GM19351 (cell line): ENCODE results near the gene HAUS8.

Experiments used
- ATAC-seq: cut with Tn5 transposase; IDR thresholded peaks from one replicate; pipeline ENCODE4 v1.9.1; 2021; ENCODE audit warnings: mild to moderate bottlenecking, moderate library complexity; ENCODE audit not compliant: unreplicated experiment

Gene HAUS8

GRCh38 chr19:17075864-17076542, 751 bp upstream of the HAUS8 start:
- ATAC-seq = no peak

DNA sequence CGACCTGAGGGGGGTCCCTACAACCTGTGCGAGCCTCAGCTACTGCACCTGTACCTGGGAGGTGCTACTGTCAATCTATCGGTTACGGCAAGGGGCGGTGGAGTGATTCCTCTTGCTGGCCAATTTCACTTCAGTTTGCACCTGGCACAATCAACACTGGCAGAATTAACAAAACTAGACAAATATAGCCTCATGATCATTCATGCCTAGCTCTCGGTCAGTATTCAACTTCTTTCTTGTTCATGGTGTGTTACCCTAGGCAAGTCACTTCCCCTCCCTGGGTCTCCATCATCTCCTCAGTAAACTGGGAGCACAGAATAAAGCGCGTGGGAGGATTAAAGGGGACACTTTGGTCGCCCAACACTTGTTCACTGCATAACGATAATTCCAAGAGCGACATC, 618 bp downstream of the HAUS8 start:
- ATAC-seq = no peak

DNA sequence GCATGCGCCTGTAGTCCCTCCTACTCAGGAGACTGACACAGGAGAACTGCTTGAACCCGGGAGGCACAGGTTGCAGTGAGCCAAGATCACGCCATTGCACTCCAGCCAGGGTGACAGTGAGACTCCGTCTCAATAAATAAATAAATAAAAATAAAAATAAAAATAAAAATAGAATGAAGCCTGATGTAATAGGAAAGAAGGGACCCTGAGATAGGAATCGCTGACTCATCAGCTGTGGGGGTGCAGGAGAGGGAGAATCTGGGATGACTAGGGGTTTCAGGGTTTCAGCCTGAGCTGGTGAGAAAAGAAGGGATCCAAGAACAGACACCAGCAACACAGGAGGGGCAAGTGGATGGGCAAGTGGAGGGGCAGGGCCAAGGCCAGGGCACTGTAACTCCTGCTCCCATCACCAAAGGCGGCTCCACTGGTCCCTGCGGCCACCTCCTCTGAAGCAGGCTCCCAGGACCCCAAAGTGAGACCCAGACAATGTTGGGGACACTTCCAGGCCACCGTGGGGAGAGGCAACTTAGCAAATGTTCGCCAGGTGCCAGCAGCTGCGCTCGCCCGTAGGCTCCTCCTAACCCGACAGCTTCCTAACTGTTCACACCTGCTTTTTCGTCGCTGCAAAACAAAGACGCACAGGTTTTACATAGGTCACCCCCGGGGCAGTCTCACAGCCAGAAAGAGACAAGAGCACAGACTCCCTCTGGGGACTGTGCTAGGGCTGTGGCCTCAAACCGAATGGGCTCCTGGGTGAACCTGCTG, 1.2 kb downstream of the HAUS8 start:
- ATAC-seq = no peak

DNA sequence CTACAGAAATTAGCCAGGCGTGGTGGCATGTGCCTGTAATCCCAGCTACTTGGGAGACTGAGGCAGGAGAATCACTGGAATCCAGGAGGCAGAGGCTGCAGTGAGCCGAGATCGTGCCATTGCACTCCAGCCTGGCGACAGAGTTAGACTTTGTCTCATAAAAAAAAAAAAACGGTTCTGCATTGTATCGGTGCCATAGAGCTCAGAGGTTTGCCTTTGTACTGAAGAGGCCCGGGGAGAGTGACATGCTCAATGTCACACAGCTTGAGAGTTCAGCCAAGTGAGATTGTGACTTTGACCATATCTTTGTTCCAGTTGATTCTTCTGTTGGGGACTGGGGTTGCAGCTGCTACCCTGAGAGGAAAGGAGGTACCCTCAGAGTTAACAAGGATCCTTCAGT, 4.3 kb downstream of the HAUS8 start:
- ATAC-seq = no peak

DNA sequence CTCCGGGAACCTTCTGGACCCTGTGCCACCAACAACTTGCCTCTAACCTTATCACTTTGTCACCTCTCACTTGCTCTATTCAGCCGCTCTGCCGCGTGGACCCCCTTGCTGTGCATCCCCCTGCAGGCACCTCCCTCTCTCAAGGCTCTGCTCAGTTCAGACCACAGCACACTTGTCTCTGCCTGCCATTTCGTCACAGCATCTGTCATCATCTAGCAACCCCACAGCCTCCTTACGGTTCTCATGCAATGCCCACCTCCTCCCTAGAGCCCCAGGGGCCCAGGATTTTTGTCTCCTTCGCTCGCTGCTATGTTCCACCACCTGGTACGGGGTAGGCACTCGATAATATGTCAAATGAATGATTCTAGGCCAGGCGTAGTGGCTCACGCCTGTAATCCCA, 4.8 kb downstream of the HAUS8 start:
- no peak for ATAC-seq

DNA sequence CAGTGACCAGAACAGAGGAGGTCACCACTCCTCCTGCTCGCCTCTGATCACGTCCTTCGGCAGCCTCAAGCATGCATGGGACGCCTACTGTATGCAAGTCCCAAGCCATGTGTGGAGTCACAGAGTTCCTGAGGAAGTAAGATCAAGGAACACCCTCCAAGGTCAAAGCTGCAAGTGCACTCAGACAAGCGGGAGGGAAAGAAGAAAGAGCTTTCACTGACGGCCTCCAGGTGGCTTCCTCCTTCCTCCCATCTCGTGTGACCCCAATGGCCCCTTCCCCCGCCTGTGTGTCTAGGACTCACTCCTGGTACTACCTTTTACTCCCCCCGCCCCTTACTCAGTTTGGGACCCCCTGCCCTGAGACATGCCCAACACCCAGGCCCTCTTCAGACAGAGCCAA, 6.1 kb downstream of the HAUS8 start:
- no peak for ATAC-seq

DNA sequence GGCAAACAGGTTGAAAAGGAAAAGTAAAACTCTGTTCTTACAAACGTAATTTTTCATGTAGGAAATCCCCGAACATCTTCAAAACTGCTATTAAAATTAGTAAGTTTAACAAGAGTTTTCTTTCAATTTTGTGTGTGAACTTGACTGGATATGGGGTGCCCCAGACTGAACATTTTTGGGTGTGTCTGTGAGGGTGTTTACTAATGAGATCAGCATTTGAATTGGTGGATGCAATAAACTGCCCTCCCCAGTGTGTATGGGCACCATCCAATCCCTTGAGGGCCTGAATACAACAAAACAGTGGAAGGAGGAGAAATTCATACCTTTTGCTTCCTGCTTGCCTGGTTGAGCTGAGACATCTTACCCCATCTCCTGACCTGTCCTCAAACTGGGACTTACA, 11.8 kb downstream of the HAUS8 start:
- no peak for ATAC-seq

GRCh38 chr19:17061691-17062090, 13.6 kb downstream of the HAUS8 start:
- ATAC-seq = no peak

GRCh38 chr19:17061205-17061604, 14.0 kb downstream of the HAUS8 start:
- no peak for ATAC-seq

GRCh38 chr19:17060802-17061201, 14.4 kb downstream of the HAUS8 start:
- no peak for ATAC-seq

DNA sequence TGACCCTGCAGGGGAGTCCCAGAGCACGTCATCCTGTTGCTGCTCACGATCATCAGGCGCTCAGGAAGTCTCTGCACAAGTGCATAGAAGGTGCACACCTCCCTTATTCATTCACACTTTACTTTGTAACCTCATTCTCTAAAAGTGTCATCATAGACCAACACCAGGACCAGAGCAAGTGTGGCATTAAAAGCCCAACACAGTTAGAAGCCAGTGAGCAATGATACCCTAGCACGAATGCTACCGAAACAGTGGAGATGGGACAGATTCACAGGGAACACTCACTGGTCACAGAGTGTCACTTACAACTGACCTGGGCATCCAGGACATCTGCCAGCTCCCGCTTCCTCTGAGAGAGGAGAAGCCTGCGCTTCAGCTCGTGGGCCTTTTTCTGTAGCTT, 17.0 kb downstream of the HAUS8 start:
- no peak for ATAC-seq

GRCh38 chr19:17055636-17056035, 19.6 kb downstream of the HAUS8 start:
- ATAC-seq = no peak

- no peak for ATAC-seq
Observed at GRCh38 chr19:17054746-17055145, 20.5 kb downstream of the HAUS8 start.

DNA sequence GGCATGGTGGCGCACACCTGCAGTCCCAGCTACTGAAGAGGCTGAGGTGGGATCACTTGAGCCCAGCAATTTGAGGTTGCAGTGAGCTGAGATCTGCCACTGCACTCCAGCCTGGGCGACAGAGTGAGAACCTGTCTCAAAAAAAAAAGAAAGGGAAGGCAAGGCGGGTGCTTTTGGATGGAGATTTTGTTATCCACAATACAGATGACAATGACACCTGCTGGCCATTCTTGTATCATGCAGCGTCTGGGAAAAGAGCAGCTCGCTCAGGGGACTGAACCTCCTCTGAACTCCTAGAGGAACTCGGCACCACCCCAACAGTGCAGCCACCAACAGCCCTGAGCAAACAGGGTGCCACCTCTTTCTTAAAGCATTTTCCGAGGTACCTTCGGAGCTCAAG, 22.8 kb downstream of the HAUS8 start:
- no peak for ATAC-seq

GRCh38 chr19:17049711-17050280, 25.5 kb downstream of the HAUS8 start:
- no peak for ATAC-seq

- no peak for ATAC-seq
Observed at GRCh38 chr19:17048885-17049453, 26.3 kb downstream of the HAUS8 start.

GRCh38 chr19:17045907-17046502, 29.2 kb downstream of the HAUS8 start:
- no peak for ATAC-seq

GRCh38 chr19:17043744-17044143, 31.5 kb downstream of the HAUS8 start:
- no peak for ATAC-seq

DNA sequence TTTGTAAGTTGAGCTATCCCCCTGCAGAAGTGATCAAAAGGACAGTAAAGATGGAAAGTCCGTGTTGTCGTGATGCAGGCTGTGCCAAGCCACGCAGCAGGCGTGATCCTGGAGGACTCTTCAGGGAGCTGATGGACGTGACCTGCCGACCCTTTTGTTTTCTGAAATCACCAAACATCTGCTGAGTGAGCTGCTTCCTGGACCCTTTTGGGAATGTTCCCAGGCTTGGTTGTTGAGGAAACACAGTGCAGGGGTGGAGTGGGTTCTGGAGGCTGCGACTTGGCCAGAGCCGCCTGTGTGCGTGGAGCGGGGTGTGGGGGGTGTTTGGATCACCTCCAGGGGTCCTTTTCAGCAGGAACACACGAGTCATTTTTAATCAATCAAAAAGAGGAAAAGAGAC, 33.3 kb downstream of the HAUS8 start:
- ATAC-seq = no peak

DNA sequence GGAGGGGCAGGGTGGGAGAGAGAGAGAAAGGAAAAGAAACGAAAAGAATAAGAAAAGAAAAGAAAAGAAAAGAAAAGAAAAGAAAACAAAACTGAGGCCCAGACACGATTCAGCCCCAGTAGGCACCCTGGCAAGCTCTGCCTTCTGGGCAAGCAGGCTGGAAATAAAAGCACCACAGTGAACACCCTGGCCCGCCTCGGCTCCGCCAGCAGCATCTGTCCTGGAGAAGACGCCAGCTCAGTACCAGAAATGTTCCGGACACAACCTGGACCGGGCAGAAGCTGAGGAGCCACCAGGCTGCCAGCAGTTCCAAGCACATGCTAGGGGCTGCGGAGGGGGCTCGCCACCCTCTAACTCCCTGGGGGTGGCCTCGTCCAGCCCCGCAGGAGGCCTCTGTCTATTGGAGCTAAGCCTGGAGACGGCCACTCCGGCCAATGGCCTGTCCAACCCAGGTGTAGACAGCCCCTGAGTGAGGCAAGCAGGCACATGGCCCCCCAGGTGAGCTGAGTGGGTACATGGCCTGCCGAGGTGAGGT, 37.2 kb downstream of the HAUS8 start:
- ATAC-seq = no peak

GRCh38 chr19:17037184-17037583, 38.1 kb downstream of the HAUS8 start:
- no peak for ATAC-seq
